ENCODE measurements around the gene MAPK1. TPM values are rescaled to one million over a fixed set of nuclear protein-coding genes. Genes with fewer than 3 reads are reported as not detected.

The MAPK1 gene
- total RNA-seq, 2 experiments from 2014 or later: 39.4 to 44.0 TPM

GRCh38 chr22:21764038-21764804 is 103.2 kb downstream of the MAPK1 start:
- Mint-ChIP-seq H3K4me3 (peak overlapping the region; percentile 2), H3K27ac (peak overlapping the region; percentile 66), H3K9me3 (no peaks in the 10 kb centered on the region), H3K27me3 (no peaks in the 10 kb centered on the region), H3K4me1 (ENCODE audit: low read depth) (peaks cover 49% of the 10 kb centered on the region), H3K36me3 (ENCODE audit: low read depth) (peaks cover 91% of the 10 kb centered on the region)
- Histone ChIP-seq H3K9me3 (ENCODE audit: control insufficient read depth in 1 of 2, insufficient read depth in 1 of 2, low read length in 2 of 2) (no peaks in the 10 kb centered on the region), H3K4me1 (ENCODE audit: insufficient read depth, low read length) (peaks cover 70% of the 10 kb centered on the region), H3K27ac (ENCODE audit: low read depth in 1 of 2, low read length in 2 of 2) (no peak overlapping the region), H3K27me3 (ENCODE audit: control insufficient read depth in 1 of 2, insufficient read depth in 2 of 2, low read length in 2 of 2) (no peaks in the 10 kb centered on the region), H3K4me3 (ENCODE audit: low read length) (no peak overlapping the region), H3K36me3 (ENCODE audit: insufficient read depth, low read length) (peaks cover 63% of the 10 kb centered on the region)
- intact Hi-C loops (cut with DNase I, micrococcal nuclease): no loop called here
- DNase-seq (peak in 3 of 14 experiments; percentile 40 to 47 (median 44)), ATAC-seq (ENCODE audit: poor library complexity) (peak; percentile 25)
- no peak for TF ChIP-seq CTCF (IDR thresholded peaks at IDR 0.05)
- POLR2A ChIA-PET: no interaction called here
- CTCF ChIA-PET: no interaction called here

GRCh38 chr22:21762712-21763581 is 104.5 kb downstream of the MAPK1 start:
- Histone ChIP-seq H3K9me3 (ENCODE audit: control insufficient read depth in 1 of 2, insufficient read depth in 1 of 2, low read length in 2 of 2) (no peaks in the 10 kb centered on the region), H3K27ac (ENCODE audit: low read depth in 1 of 2, low read length in 2 of 2) (peak overlapping the region in 1 of 2 donors; percentile 11), H3K36me3 (ENCODE audit: insufficient read depth, low read length) (peaks cover 58% of the 10 kb centered on the region), H3K4me1 (ENCODE audit: insufficient read depth, low read length) (peaks cover 63% of the 10 kb centered on the region), H3K27me3 (ENCODE audit: control insufficient read depth in 1 of 2, insufficient read depth in 2 of 2, low read length in 2 of 2) (no peaks in the 10 kb centered on the region), H3K4me3 (ENCODE audit: low read length) (no peak overlapping the region)
- CTCF ChIA-PET: interaction anchor here (0.8 kb wide), 1 partner anchor 27 kb away, joined by 4 read pairs; the partner anchor contains the start of gene YPEL1
- POLR2A ChIA-PET: interaction anchor here (0.6 kb wide), 1 partner anchor 14 kb away, joined by 3 read pairs; no protein-coding TSS in a partner anchor
- Mint-ChIP-seq H3K4me1 (ENCODE audit: low read depth) (peaks cover 43% of the 10 kb centered on the region), H3K9me3 (no peaks in the 10 kb centered on the region), H3K27ac (peak overlapping the region; percentile 53), H3K4me3 (no peak overlapping the region), H3K36me3 (ENCODE audit: low read depth) (peaks cover 90% of the 10 kb centered on the region), H3K27me3 (no peaks in the 10 kb centered on the region)
- DNase-seq (peak in 3 of 14 experiments; percentile 65 to 75 (median 66)), ATAC-seq (ENCODE audit: poor library complexity) (peak; percentile 35)
- TF ChIP-seq CTCF (IDR thresholded peaks at IDR 0.05): no peak
- intact Hi-C loops (cut with DNase I, micrococcal nuclease): no loop called here

- Histone ChIP-seq H3K36me3 (ENCODE audit: insufficient read depth, low read length) (peaks cover 58% of the 10 kb centered on the region), H3K27me3 (ENCODE audit: control insufficient read depth in 1 of 2, insufficient read depth in 2 of 2, low read length in 2 of 2) (no peaks in the 10 kb centered on the region), H3K9me3 (ENCODE audit: control insufficient read depth in 1 of 2, insufficient read depth in 1 of 2, low read length in 2 of 2) (no peaks in the 10 kb centered on the region), H3K4me1 (ENCODE audit: insufficient read depth, low read length) (peaks cover 55% of the 10 kb centered on the region), H3K27ac (ENCODE audit: low read depth in 1 of 2, low read length in 2 of 2) (no peak overlapping the region), H3K4me3 (ENCODE audit: low read length) (no peak overlapping the region)
- intact Hi-C loops (cut with DNase I, micrococcal nuclease): no loop called here
- Mint-ChIP-seq H3K4me1 (ENCODE audit: low read depth) (peaks cover 37% of the 10 kb centered on the region), H3K9me3 (no peaks in the 10 kb centered on the region), H3K36me3 (ENCODE audit: low read depth) (peaks cover 87% of the 10 kb centered on the region), H3K4me3 (no peak overlapping the region), H3K27me3 (no peaks in the 10 kb centered on the region), H3K27ac (no peak overlapping the region)
- ATAC-seq (ENCODE audit: poor library complexity) (no peak), DNase-seq (no peak)
- no peak for TF ChIP-seq CTCF (IDR thresholded peaks at IDR 0.05)
- POLR2A ChIA-PET: no interaction called here
- CTCF ChIA-PET: interaction anchor here (0.5 to 0.8 kb wide), 2 partner anchors 26 to 159 kb away, joined by 4 read pairs; partner anchors contain the start of gene YPEL1
Measured at GRCh38 chr22:21761994-21762680, 105.3 kb downstream of the MAPK1 start.
